HepG2 (cell line): Measurements from ENCODE around the gene CALCB. TPM values are rescaled to one million over a fixed set of nuclear protein-coding genes. Genes with fewer than 3 reads are reported as not detected.

Source experiments
- ARNTL ChIP-seq: sonication (generic); formaldehyde crosslinking; IDR thresholded peaks from 2 replicates; pipeline ENCODE4 v1.4.0; 2020; ENCODE audit warnings: mild to moderate bottlenecking, missing genetic modification reagents
- ATF2 ChIP-seq: sonication (generic); formaldehyde crosslinking; IDR thresholded peaks from 2 replicates; pipeline ENCODE4 v1.4.0; 2020; ENCODE audit warnings: missing genetic modification reagents
- BORCS8-MEF2B ChIP-seq: sonication (generic); formaldehyde crosslinking; IDR thresholded peaks from 2 replicates; pipeline ENCODE4 v1.8.0; 2022; ENCODE audit warnings: mild to moderate bottlenecking, missing genetic modification reagents
- HNF4A ChIP-seq: sonication (generic); formaldehyde crosslinking; IDR thresholded peaks from 2 replicates; pipeline ENCODE4 v1.4.0; 2020; ENCODE audit warnings: missing genetic modification reagents
- KLF11 ChIP-seq: IDR thresholded peaks from 2 replicates; pipeline ENCODE4 v1.6.1; 2016; ENCODE audit warnings: missing compliant biosample characterization
- MIER3 ChIP-seq: IDR thresholded peaks from 2 replicates; pipeline ENCODE4 v1.6.1; 2016; ENCODE audit warnings: missing compliant biosample characterization, borderline replicate concordance
- MNT ChIP-seq: fragments of 450-650 bp; IDR thresholded peaks from 2 replicates; pipeline ENCODE4 v1.6.1; 2016
- PBX2 ChIP-seq: IDR thresholded peaks from 2 replicates; pipeline ENCODE4 v1.6.1; 2016; ENCODE audit warnings: control low read depth
- RARG ChIP-seq: sonication (generic); formaldehyde crosslinking; IDR thresholded peaks from 2 replicates; pipeline ENCODE4 v1.4.0; 2020; ENCODE audit warnings: low read depth, mild to moderate bottlenecking, missing genetic modification reagents
- RERE ChIP-seq: IDR thresholded peaks from 2 replicates; pipeline ENCODE4 v1.6.1; 2016; ENCODE audit warnings: low read depth, missing genetic modification reagents, missing compliant biosample characterization
- SKIL ChIP-seq: sonication (generic); formaldehyde crosslinking; IDR thresholded peaks from 2 replicates; pipeline ENCODE4 v1.8.0; 2022; ENCODE audit warnings: missing genetic modification reagents, mild to moderate bottlenecking, moderate library complexity, borderline replicate concordance
- STAG1 ChIP-seq: sonication (generic); formaldehyde crosslinking; IDR thresholded peaks from 2 replicates; pipeline ENCODE4 v1.4.0; 2020; ENCODE audit warnings: missing genetic modification reagents
- ZFP62 ChIP-seq: sonication (generic); formaldehyde crosslinking; IDR thresholded peaks from 2 replicates; pipeline ENCODE4 v1.4.0; 2020; ENCODE audit warnings: missing genetic modification reagents
- ZNF350 ChIP-seq: sonication (generic); formaldehyde crosslinking; IDR thresholded peaks from 2 replicates; pipeline ENCODE4 v1.4.0; 2020; ENCODE audit warnings: mild to moderate bottlenecking, low read depth, missing genetic modification reagents, borderline replicate concordance
- ZNF431 ChIP-seq: sonication (generic); formaldehyde crosslinking; IDR thresholded peaks from 2 replicates; pipeline ENCODE4 v1.9.0; 2022; ENCODE audit warnings: missing genetic modification reagents, low read depth, mild to moderate bottlenecking, borderline replicate concordance
- ZNF790 ChIP-seq: sonication (generic); formaldehyde crosslinking; IDR thresholded peaks from 2 replicates; pipeline ENCODE4 v1.8.0; 2022; ENCODE audit warnings: missing genetic modification reagents, mild to moderate bottlenecking, borderline replicate concordance
- ZNF878 ChIP-seq: sonication (generic); formaldehyde crosslinking; IDR thresholded peaks from 2 replicates; pipeline ENCODE4 v1.8.1; 2023; ENCODE audit warnings: mild to moderate bottlenecking, missing genetic modification reagents, moderate library complexity
- polyA plus RNA-seq, 8 experiments: library from polyadenylated mRNA; depleted of rRNA in 3 of 8; stranded (reverse) in 7 of 8; unstranded in 1 of 8; fragments of >200 nt; fragmentation: Illumina TruSeq in 4 of 8; extraction: Trizol in 4 of 8; gene quantifications; 2 replicates each; pipeline versions ENCODE4 v1.2.1 to v1.2.3, GENCODE V29; 2011 to 2016; ENCODE audit warnings: low read depth in 4 of 8, missing spikeins in 1 of 8, mixed read lengths in 1 of 8; ENCODE audit not compliant: insufficient read depth in 1 of 8
- total RNA-seq, 5 experiments: library from RNA; depleted of rRNA; stranded (reverse); fragments of >200 nt; fragmentation: Illumina TruSeq; extraction: Trizol; gene quantifications; 2 replicates each; pipeline ENCODE4 v1.2.3, GENCODE V29; 2016; ENCODE audit warnings: low read depth in 1 of 5

CALCB gene
- total and polyA plus RNA-seq, 2 of the 13 experiments (the other 11 are each of a cell fraction or from before 2014, with no cell fraction given), result not detected

GRCh38 chr11:15074206-15075161, 1.1 kb downstream of the CALCB start (continued):
- TF ChIP-seq ZNF431 (CRISPR knock-in tag) (no peak), ZNF790 (CRISPR knock-in tag) (no peak), KLF11 (CRISPR knock-in tag) (no peak), MNT (no peak), ATF2 (CRISPR knock-in tag) (0 out of 2 replicates have a peak, but pooled peaks have one; percentile 30), RARG (CRISPR knock-in tag) (no peak), RERE (no peak), ZFP62 (CRISPR knock-in tag) (no peak), BORCS8-MEF2B (CRISPR knock-in tag) (no peak), PBX2 (no peak), ZNF350 (0 out of 2 replicates have a peak, but pooled peaks have one; percentile 43), STAG1 (peak; percentile 78), ZNF878 (CRISPR knock-in tag) (no peak), HNF4A (CRISPR knock-in tag) (0 out of 2 replicates have a peak, but pooled peaks have one; percentile 19), SKIL (CRISPR knock-in tag) (no peak), ARNTL (no peak), MIER3 (CRISPR knock-in tag) (no peak)
